GM18951 (cell line): ENCODE results near the gene WIPF2.

Experiments used
- POLR2A ChIP-seq: IDR thresholded peaks from 4 replicates; pipeline ENCODE4 v1.6.1; 2011; ENCODE audit warnings: mild to moderate bottlenecking; ENCODE audit not compliant: insufficient read length, insufficient read depth; ENCODE audit errors: extremely low read depth
- in situ Hi-C: fragments of 300-500 bp; cut with MboI; formaldehyde crosslinking; loops from one replicate; pipeline ENCODE4 v1.12.0; 2022; ENCODE audit warnings: low sequenced_read_pairs, mixed read lengths, inconsistent platforms; ENCODE audit not compliant: unreplicated experiment

Gene WIPF2

GRCh38 chr17:40319651-40320540 is 100.8 kb downstream of the WIPF2 start:
- in situ Hi-C loops: no loop called here
- TF ChIP-seq POLR2A: no peak

- in situ Hi-C loops: no loop called here
- no peak for TF ChIP-seq POLR2A
These were observed 101.8 kb downstream of the WIPF2 start for GRCh38 chr17:40320756-40321523.

- no peak for TF ChIP-seq POLR2A
- in situ Hi-C loops: no loop called here
These were observed 102.4 kb downstream of the WIPF2 start for GRCh38 chr17:40321524-40321929.

- no peak for TF ChIP-seq POLR2A
- in situ Hi-C loops: no loop called here
These were observed 102.9 kb downstream of the WIPF2 start for GRCh38 chr17:40321961-40322357.

- TF ChIP-seq POLR2A: peak; percentile 54
- in situ Hi-C loops: no loop called here
These were observed 103.5 kb downstream of the WIPF2 start for GRCh38 chr17:40322358-40323315.

- in situ Hi-C loops: no loop called here
These were observed 104.6 kb downstream of the WIPF2 start for GRCh38 chr17:40323391-40324381.

GRCh38 chr17:40325156-40326013 is 106.3 kb downstream of the WIPF2 start:
- TF ChIP-seq POLR2A: peak; percentile 39

More at GRCh38 chr17:40323391-40324381, 104.6 kb downstream of the WIPF2 start:
- peak; percentile 36 for TF ChIP-seq POLR2A

GRCh38 chr17:40326014-40326831 is 107.1 kb downstream of the WIPF2 start:
- in situ Hi-C loops: no loop called here
- no peak for TF ChIP-seq POLR2A

More at GRCh38 chr17:40325156-40326013, 106.3 kb downstream of the WIPF2 start:
- in situ Hi-C loops: no loop called here

GRCh38 chr17:40326832-40327199 is 107.7 kb downstream of the WIPF2 start:
- no peak for TF ChIP-seq POLR2A

GRCh38 chr17:40327244-40327729 is 108.2 kb downstream of the WIPF2 start:
- in situ Hi-C loops: no loop called here
- no peak for TF ChIP-seq POLR2A

More at GRCh38 chr17:40326832-40327199, 107.7 kb downstream of the WIPF2 start:
- in situ Hi-C loops: no loop called here
